Naive thymus-derived CD8-positive, alpha-beta T cell (primary cell): ENCODE data around the gene DNER. TPM values are rescaled to one million over a fixed set of nuclear protein-coding genes. Genes with fewer than 3 reads are reported as not detected.
"Not testable (repeated sequence)": the region's sequence is repeated elsewhere in the genome, so short reads cannot be mapped to it uniquely, and the experiment has no call there.

Experiments used
- ATAC-seq, 2 donors: fragments of 150-1000 bp; cut with Tn5 transposase in 1 of 2; sonication (Bioruptor Pico), chemical (Tn5 transposase) in 1 of 2; 1 replicate in 1 of 2; 2 replicates in 1 of 2; pipeline ENCODE4 v1.10.0; 2021; ENCODE audit warnings: mild to moderate bottlenecking in 2 of 2, moderate library complexity in 2 of 2
- POLR2A ChIA-PET: fragments of 350-600 bp; sonication (Branson Sonifier 250); formaldehyde crosslinking; loops from one replicate; lab custom pipeline; 2021; ENCODE audit warnings: antibody characterized with exemption; lab: Charles Lee
- DNase-seq, 10 donors: peaks; one replicate each; pipeline versions ENCODE4 v3.0.0 to v3.0.0-alpha.2; 2020 to 2022
- H3K27ac Mint-ChIP-seq, 10 donors: one replicate each; pipeline ENCODE4 v1.8.0; 2020 to 2022; ENCODE audit warnings: mild to moderate bottlenecking in 10 of 10, mixed read lengths in 10 of 10, moderate library complexity in 4 of 10, inconsistent platforms in 1 of 10
- H3K27me3 Mint-ChIP-seq, 5 donors: one replicate each; pipeline ENCODE4 v1.8.0; 2021 to 2022; ENCODE audit warnings: mixed read lengths in 5 of 5
- H3K36me3 Mint-ChIP-seq, 3 donors: one replicate each; pipeline ENCODE4 v1.8.0; 2020 to 2022; ENCODE audit warnings: mixed read lengths in 3 of 3, mild to moderate bottlenecking in 2 of 3, inconsistent platforms in 1 of 3
- H3K4me1 Mint-ChIP-seq, 4 donors: one replicate each; pipeline ENCODE4 v1.8.0; 2021 to 2022; ENCODE audit warnings: mixed read lengths in 4 of 4
- H3K4me3 Mint-ChIP-seq, 10 donors: one replicate each; pipeline ENCODE4 v1.8.0; 2020 to 2022; ENCODE audit warnings: mild to moderate bottlenecking in 10 of 10, mixed read lengths in 10 of 10, moderate library complexity in 6 of 10, inconsistent platforms in 1 of 10
- H3K9me3 Mint-ChIP-seq, 9 donors: one replicate each; pipeline ENCODE4 v1.8.0; 2020 to 2022; ENCODE audit warnings: mixed read lengths in 9 of 9, mild to moderate bottlenecking in 3 of 9, inconsistent platforms in 1 of 9, moderate library complexity in 1 of 9
- polyA plus RNA-seq, 3 donors: library from polyadenylated mRNA; unstranded; fragments of 300-500 nt; fragmentation: Illumina TruSeq; gene quantifications; one replicate each; pipeline ENCODE4 v1.2.3, GENCODE V29; 2021
- total RNA-seq, 8 experiments: library from RNA in 2 of 8; stranded (reverse) in 2 of 8; gene quantifications; one replicate each; pipeline ENCODE4 v1.2.3 and lab custom pipeline; 2021 to 2026

DNER gene
- total and polyA plus RNA-seq, 5 experiments from 2014 or later: not detected

DNA sequence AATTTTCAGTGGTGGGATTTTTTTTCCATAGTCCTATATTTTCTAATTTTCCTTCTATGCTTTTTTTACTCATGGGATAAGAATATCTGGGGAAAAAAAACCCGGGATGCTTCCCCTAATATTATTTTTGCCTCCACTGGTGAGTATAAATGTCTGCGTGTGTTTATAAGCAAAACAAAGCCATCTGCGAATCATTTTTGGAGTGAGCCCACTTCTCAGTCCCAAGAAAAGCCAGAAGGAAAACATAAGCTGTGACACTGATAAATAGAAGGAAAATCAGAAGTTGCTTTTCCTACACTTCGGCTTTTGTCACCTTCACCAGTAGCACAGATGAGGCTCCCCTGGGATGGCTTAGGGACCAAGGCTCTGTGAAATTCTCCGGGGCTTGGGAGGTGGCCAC, 308.6 kb downstream of the DNER start:
- Mint-ChIP-seq H3K27ac (no peak overlapping the region), H3K4me3 (no peak overlapping the region), H3K27me3 (peaks cover 0 to 3% (median 0%) of the 10 kb centered on the region in 5 donors), H3K36me3 (no peaks in the 10 kb centered on the region), H3K9me3 (peaks cover 0 to 14% (median 0%) of the 10 kb centered on the region in 9 donors), H3K4me1 (no peaks in the 10 kb centered on the region)
- ATAC-seq (no peak), DNase-seq (no peak)
- POLR2A ChIA-PET: no interaction called here

DNA sequence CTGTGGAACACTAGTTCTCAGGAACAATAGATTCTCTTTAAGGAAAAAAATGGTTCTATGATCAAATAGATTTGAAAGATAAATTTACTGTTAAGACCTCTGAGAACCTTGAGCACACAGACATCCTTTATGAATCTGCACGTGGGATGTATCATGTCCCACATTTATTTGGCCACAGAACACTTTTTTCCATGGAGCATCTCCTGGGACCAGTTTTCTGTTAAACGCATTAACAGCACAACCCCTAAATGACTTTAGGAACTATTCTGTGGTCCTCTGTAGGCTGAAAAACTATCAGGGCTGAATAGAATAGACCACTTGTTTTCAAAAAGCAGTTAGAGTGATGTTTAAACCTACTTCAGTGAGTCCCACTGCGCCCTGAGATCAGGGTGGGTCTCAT, 311.1 kb downstream of the DNER start:
- no peak for DNase-seq
- peaks cover 0 to 14% (median 0%) of the 10 kb centered on the region in 9 donors for H3K9me3 Mint-ChIP-seq
- H3K4me1 Mint-ChIP-seq: no peaks in the 10 kb centered on the region
- no peak for ATAC-seq
- peaks cover 0 to 3% (median 0%) of the 10 kb centered on the region in 5 donors for H3K27me3 Mint-ChIP-seq
- H3K36me3 Mint-ChIP-seq: no peaks in the 10 kb centered on the region
- POLR2A ChIA-PET: no interaction called here
- H3K27ac Mint-ChIP-seq: no peak overlapping the region
- H3K4me3 Mint-ChIP-seq: no peak overlapping the region

DNA sequence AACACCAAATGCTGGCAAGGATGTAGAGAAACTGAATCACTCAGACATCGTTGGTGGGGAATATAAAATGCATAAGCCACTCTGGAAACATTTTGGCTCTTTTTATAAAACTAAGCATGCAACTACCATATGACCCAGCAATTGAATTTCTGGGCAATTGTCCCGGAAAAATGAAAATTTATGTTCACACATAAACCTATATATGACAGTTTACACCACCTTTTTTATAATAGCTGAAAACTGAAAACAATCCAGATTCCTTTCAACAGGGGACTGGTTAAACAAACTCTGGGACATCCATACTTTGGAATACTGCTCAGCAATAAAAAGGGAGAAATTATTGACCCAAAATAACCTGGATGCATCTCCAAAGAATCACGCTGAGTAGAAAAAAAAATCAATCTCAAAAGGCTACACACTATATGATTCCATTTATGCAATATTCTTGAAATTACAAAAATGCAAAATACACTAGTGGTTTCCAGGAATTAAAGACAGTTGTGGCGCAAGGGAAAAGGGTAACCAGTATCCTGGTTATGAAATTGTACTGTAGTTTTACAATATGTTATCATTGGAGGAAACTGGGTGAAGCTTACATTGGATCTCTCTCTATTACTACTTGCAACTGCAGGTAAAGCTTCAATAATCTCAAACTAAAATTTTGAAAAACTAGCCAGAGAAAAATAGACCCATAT, 313.0 kb downstream of the DNER start:
- no peaks in the 10 kb centered on the region for H3K27me3 Mint-ChIP-seq
- H3K9me3 Mint-ChIP-seq: peaks cover 3 to 26% (median 9%) of the 10 kb centered on the region in 9 donors
- no peak for ATAC-seq
- no peaks in the 10 kb centered on the region for H3K4me1 Mint-ChIP-seq
- POLR2A ChIA-PET: no interaction called here
- no peak for DNase-seq
- peaks cover 0 to 6% (median 0%) of the 10 kb centered on the region in 3 donors for H3K36me3 Mint-ChIP-seq
- H3K27ac Mint-ChIP-seq: no peak overlapping the region
- no peak overlapping the region for H3K4me3 Mint-ChIP-seq

DNA sequence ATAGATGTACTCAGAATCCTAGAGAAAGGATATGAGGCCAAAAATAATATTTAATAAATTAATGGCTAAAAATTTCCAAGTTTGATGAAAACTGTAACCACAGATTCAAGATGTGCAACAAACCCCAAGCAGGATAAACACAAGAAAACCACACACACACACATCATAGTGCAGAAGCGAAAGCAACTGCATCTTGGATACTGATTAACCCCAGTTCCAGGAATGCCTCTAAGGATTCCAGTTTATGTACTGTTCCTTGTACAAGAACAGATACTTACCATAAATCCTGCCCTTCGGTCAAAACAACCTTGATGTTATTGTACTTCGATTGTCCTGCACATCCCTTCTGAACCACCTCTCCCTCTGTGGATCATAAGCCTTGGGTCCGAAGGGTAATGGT, 320.4 kb downstream of the DNER start:
- DNase-seq: no peak
- no peak overlapping the region for H3K27ac Mint-ChIP-seq
- ATAC-seq: no peak
- no peak overlapping the region for H3K4me3 Mint-ChIP-seq
- H3K36me3 Mint-ChIP-seq: peaks cover 0 to 9% (median 0%) of the 10 kb centered on the region in 3 donors
- POLR2A ChIA-PET: no interaction called here
- H3K4me1 Mint-ChIP-seq: no peaks in the 10 kb centered on the region
- peaks cover 0 to 3% (median 0%) of the 10 kb centered on the region in 5 donors for H3K27me3 Mint-ChIP-seq
- H3K9me3 Mint-ChIP-seq: peaks cover 6 to 34% (median 13%) of the 10 kb centered on the region in 9 donors

DNA sequence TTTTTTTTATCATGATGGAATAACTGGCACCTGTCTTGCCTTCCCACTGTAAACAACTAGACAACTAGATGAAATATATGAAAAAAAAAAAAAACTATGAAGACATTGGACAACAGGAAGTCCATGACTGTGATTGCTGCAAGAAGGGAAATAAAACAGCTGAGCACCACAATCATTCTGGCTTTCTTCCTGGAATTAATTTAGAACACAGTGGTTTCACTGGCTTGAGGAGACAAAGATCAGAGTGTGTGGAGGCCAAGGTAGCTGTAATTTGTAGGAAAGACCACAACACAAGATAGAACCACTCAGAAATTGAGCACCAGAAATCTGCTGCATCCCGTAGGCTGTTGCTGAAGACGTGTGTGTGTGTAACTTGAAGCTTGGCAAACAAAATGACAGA, 322.2 kb downstream of the DNER start:
- no peak for DNase-seq
- Mint-ChIP-seq H3K27ac (no peak overlapping the region), H3K27me3 (peaks cover 0 to 3% (median 0%) of the 10 kb centered on the region in 5 donors), H3K36me3 (peaks cover 0 to 9% (median 0%) of the 10 kb centered on the region in 3 donors), H3K4me3 (no peak overlapping the region), H3K9me3 (peaks cover 1 to 28% (median 10%) of the 10 kb centered on the region in 9 donors), H3K4me1 (no peaks in the 10 kb centered on the region)
- POLR2A ChIA-PET: no interaction called here
- ATAC-seq: no peak

DNA sequence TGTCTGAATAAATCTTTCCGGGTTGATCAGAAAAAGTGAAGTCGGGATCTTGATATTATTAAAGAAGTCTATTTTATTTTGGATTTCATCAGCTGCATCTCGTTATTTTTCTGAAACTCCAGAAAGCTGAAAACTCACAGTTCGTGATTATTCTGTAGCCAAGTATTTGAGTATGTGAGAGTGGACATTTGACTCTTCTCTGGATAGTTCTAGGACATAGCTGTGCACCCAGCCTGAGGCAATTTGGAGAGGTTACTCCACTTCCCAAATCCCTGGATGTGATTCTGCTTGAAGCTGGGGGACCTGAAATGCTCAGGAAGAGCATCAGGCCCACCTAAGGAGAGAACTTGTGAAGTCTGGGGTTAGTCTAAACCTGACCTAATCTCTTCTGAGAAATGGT, 325.6 kb downstream of the DNER start:
- no peaks in the 10 kb centered on the region for H3K36me3 Mint-ChIP-seq
- no peak for DNase-seq
- H3K27ac Mint-ChIP-seq: no peak overlapping the region
- peaks cover 6 to 46% (median 25%) of the 10 kb centered on the region in 9 donors for H3K9me3 Mint-ChIP-seq
- H3K4me3 Mint-ChIP-seq: no peak overlapping the region
- no peaks in the 10 kb centered on the region for H3K27me3 Mint-ChIP-seq
- no peak for ATAC-seq
- no peaks in the 10 kb centered on the region for H3K4me1 Mint-ChIP-seq
- POLR2A ChIA-PET: no interaction called here

DNA sequence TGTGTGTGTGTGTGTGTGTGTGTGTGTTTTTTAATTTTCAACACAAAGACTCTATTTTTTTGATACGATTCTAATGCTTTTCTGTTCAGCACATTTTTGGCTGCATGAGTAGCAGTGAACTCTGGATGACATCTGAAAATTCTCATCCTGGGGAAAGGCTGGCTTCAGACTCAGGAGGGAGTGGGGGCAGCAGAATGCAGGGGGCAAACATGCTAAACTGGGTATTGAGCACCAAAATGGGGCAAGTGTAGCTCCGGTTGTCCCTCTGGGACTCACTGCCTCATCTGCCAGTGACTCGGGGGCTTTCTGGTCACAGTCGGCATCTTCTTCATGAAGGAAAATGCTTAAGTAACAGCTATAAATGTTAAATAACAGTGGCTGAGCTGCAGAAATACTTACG, 326.5 kb downstream of the DNER start:
- H3K4me1 Mint-ChIP-seq: no peaks in the 10 kb centered on the region
- H3K27me3 Mint-ChIP-seq: no peaks in the 10 kb centered on the region
- no peak overlapping the region for H3K27ac Mint-ChIP-seq
- peaks cover 6 to 51% (median 32%) of the 10 kb centered on the region in 9 donors for H3K9me3 Mint-ChIP-seq
- POLR2A ChIA-PET: no interaction called here
- DNase-seq (no peak), ATAC-seq (no peak)
- H3K36me3 Mint-ChIP-seq: no peaks in the 10 kb centered on the region
- H3K4me3 Mint-ChIP-seq: no peak overlapping the region

DNA sequence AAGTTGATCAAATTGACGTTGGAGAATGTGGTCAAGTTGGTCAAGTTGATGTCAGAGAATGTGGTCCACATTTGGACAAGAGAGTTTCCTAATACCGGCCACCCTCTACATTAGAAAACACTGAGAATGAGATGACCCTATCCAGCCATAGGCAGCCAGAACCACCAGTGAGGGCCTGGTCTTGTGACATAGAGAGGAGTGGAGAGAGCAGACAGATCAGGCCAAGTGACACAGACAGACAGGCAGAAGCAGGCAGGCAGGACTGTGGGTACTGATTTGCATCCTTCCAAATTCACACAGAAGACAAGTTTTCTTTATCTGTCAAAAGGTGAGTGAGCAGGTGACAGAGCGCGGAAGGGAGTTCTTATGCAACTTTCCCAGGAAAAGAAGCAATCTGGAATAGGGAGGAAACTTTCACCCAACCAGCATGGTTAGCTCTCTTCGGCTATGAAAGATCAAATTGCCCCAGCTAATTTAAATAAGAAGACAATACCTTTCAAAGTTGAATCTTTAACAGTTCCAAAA, 334.2 kb downstream of the DNER start:
- DNase-seq: no peak
- Mint-ChIP-seq H3K4me3 (no peak overlapping the region), H3K36me3 (no peaks in the 10 kb centered on the region), H3K27ac (no peak overlapping the region), H3K4me1 (peaks cover 0 to 2% (median 0%) of the 10 kb centered on the region in 4 donors), H3K9me3 (peaks cover 1 to 32% (median 24%) of the 10 kb centered on the region in 9 donors), H3K27me3 (peaks cover 1 to 15% (median 4%) of the 10 kb centered on the region in 5 donors)
- no peak for ATAC-seq
- POLR2A ChIA-PET: no interaction called here

DNA sequence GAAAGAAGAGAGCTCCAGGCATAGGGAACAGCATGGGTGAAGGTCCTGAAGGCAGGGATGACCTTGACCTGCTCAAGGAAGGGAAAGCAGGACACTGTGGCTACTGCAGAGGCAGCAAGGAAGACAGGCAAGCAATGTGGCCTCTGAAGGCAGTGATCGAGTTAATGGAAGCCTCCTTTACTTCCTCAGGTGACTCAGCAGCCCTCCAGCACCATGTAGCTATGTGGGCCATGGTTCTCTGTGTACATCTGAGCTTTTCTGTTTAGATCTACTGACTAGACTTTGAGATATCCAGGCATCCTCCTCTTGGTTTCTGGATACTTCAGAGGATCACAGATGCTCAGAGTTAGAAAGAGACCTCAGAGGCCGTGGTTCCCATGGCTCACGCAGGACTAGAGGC, 336.0 kb downstream of the DNER start:
- Mint-ChIP-seq H3K4me1 (peaks cover 0 to 2% (median 0%) of the 10 kb centered on the region in 4 donors), H3K27me3 (peaks cover 1 to 19% (median 4%) of the 10 kb centered on the region in 5 donors), H3K9me3 (peaks cover 0 to 14% (median 10%) of the 10 kb centered on the region in 9 donors), H3K36me3 (no peaks in the 10 kb centered on the region), H3K27ac (peak overlapping the region in 1 of 10 donors; percentile 1), H3K4me3 (no peak overlapping the region)
- ATAC-seq (no peak), DNase-seq (no peak)
- POLR2A ChIA-PET: no interaction called here

DNA sequence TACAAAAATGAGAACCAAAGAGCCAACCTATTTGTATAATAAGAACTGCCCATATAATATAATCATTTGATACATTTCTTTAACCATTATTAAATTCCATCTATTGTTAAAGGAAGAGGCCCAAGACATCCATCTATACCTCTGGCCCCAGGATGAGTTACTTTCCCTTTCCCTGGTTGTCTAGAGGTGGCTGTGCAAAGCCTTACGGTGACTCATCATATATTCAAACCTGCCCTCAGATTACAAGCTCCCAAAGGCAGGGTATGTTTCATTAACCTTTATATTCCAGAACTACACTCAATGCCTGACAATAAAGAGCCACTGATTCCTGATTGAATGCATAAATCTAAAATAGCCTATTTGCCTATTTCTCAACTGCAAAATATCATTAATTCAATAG, 337.5 kb downstream of the DNER start:
- H3K9me3 Mint-ChIP-seq: peaks cover 0 to 11% (median 4%) of the 10 kb centered on the region in 9 donors

DNA sequence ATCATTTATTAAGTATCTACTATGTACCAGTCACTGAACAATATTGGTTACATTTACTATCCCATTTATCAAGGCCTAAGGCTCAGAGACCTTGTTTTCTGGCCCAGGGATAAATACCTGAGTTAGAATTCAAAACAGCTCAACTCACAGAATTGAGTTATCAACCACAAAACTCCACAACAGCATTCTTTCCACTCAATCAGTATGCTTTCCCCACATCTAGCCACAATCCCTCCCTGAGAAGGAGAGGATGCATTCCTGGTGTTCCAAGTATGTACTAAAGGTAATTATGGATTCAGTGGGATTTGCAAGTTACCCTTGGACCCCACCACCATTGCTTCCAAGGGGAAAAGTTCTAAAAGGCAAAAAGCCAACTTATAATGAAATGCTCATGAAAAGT, 339.1 kb downstream of the DNER start:
- DNase-seq (no peak), ATAC-seq (no peak)
- Mint-ChIP-seq H3K27me3 (peaks cover 4 to 26% (median 8%) of the 10 kb centered on the region in 5 donors), H3K4me1 (peaks cover 0 to 2% (median 0%) of the 10 kb centered on the region in 4 donors), H3K9me3 (peaks cover 0 to 16% (median 4%) of the 10 kb centered on the region in 9 donors), H3K36me3 (no peaks in the 10 kb centered on the region), H3K4me3 (no peak overlapping the region), H3K27ac (no peak overlapping the region)
- POLR2A ChIA-PET: no interaction called here

More for the DNA sequence above, 337.5 kb downstream of the DNER start:
- Mint-ChIP-seq H3K27ac (no peak overlapping the region), H3K4me1 (peaks cover 0 to 2% (median 0%) of the 10 kb centered on the region in 4 donors), H3K27me3 (peaks cover 3 to 23% (median 8%) of the 10 kb centered on the region in 5 donors), H3K36me3 (no peaks in the 10 kb centered on the region), H3K4me3 (no peak overlapping the region)
- DNase-seq: no peak
- no peak for ATAC-seq
- POLR2A ChIA-PET: no interaction called here

DNA sequence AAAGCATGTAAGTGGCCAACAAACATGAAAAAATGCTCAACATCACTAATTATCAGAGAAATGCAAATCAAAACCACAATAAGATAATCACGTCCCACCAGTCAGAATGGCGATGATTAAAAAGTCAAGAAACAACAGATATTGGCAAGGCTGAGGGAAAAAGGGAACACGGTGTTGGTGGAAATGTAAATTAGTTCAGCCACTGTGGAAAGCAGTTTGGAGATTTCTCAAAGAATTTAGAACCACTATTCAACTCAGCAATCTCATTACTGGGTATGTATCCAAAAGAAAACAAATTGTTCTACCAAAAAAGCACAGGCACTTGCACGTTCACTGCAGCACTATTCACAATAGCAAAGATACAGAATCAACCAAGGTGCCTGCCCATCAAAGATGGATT, 341.0 kb downstream of the DNER start:
- POLR2A ChIA-PET, H3K4me1 Mint-ChIP-seq, H3K27ac Mint-ChIP-seq, DNase-seq, ATAC-seq, H3K36me3 Mint-ChIP-seq, H3K4me3 Mint-ChIP-seq: not testable (repeated sequence)
- peaks cover 2 to 28% (median 7%) of the 10 kb centered on the region in 5 donors for H3K27me3 Mint-ChIP-seq
- peaks cover 0 to 16% (median 3%) of the 10 kb centered on the region in 9 donors for H3K9me3 Mint-ChIP-seq

DNA sequence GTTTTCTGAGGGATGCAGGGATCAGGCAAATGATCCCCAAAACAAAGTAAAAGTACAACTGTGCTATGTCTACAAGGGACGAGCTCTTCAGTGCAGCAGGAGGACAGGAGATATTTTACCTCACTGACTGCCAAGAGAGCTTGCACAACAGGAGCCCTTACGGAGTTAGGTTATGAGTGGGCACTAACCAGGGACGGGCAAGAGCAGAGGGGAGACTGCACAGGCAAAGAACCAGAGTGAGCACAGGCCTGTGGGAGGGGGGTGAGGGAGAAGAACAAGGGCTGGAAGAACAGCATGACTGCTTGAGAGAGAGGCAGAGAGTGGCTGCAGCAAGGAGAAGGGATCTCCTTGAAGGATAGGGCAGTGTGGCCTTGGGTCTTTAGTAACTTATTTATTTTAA, 342.1 kb downstream of the DNER start:
- H3K27me3 Mint-ChIP-seq: peaks cover 2 to 28% (median 5%) of the 10 kb centered on the region in 5 donors
- ATAC-seq (no peak), DNase-seq (no peak)
- H3K9me3 Mint-ChIP-seq: peaks cover 0 to 16% (median 3%) of the 10 kb centered on the region in 9 donors
- no peaks in the 10 kb centered on the region for H3K36me3 Mint-ChIP-seq
- no peak overlapping the region for H3K27ac Mint-ChIP-seq
- no peaks in the 10 kb centered on the region for H3K4me1 Mint-ChIP-seq
- POLR2A ChIA-PET: no interaction called here
- no peak overlapping the region for H3K4me3 Mint-ChIP-seq
